IMR-90 (cell line): ENCODE results near the gene HEXIM1. TPM values are rescaled to one million over a fixed set of nuclear protein-coding genes. Genes with fewer than 3 reads are reported as not detected.

Experiments
- ATAC-seq: fragments of 200-7000 bp; cut with Tn5 transposase; 2 replicates; pipeline ENCODE4 v1.9.1; 2020; ENCODE audit warnings: low read depth, mild to moderate bottlenecking, moderate library complexity
- BruUV-seq: library from RNA; stranded (reverse); fragments of 400-500 nt; replicated peaks from 2 replicates; lab custom pipeline; 2021; lab: Mats Ljungman, UMichigan
- CTCF ChIA-PET: fragments of 300-600 bp; formaldehyde crosslinking; extraction: SDS; loops from one replicate; lab custom pipeline; 2021; ENCODE audit warnings: antibody characterized with exemption; lab: Yijun Ruan, JAX
- POLR2A ChIA-PET: fragments of 300-600 bp; sonication (Branson Sonifier 250); formaldehyde crosslinking; loops from one replicate; lab custom pipeline; 2022; ENCODE audit warnings: antibody characterized with exemption; ENCODE audit not compliant: unreplicated experiment; lab: Charles Lee
- DNase-seq: peaks from one replicate; pipeline ENCODE4 v3.0.0; 2013
- H2AFZ ChIP-seq: replicated peaks from 2 replicates; pipeline ENCODE3; 2013; ENCODE audit warnings: low read length, mild to moderate bottlenecking; ENCODE audit not compliant: poor library complexity
- H2AK5ac ChIP-seq: 2 replicates; pipeline ENCODE4 v1.6.1; 2013; ENCODE audit warnings: low read depth, low read length, inconsistent platforms
- H2AK9ac ChIP-seq: replicated peaks from 2 replicates; pipeline ENCODE3; 2013; ENCODE audit warnings: mild to moderate bottlenecking, low read depth, low read length, moderate library complexity; ENCODE audit not compliant: poor library complexity
- H2BK120ac ChIP-seq: 2 replicates; pipeline ENCODE4 v1.6.1; 2013; ENCODE audit warnings: low read depth, low read length, inconsistent platforms
- H2BK15ac ChIP-seq: 3 replicates; pipeline ENCODE4 v1.6.1; 2013; ENCODE audit warnings: low read depth, low read length, inconsistent platforms
- H2BK20ac ChIP-seq: 2 replicates; pipeline ENCODE4 v1.6.1; 2013; ENCODE audit warnings: low read depth, mild to moderate bottlenecking, inconsistent platforms, low read length, moderate library complexity
- H2BK5ac ChIP-seq: 2 replicates; pipeline ENCODE4 v1.6.1; 2013; ENCODE audit warnings: mild to moderate bottlenecking, low read depth, low read length, inconsistent platforms; ENCODE audit not compliant: poor library complexity, severe bottlenecking
- H3K14ac ChIP-seq: replicated peaks from 2 replicates; pipeline ENCODE4 v1.6.1; 2013; ENCODE audit warnings: low read depth, low read length, inconsistent platforms
- H3K18ac ChIP-seq: 2 replicates; pipeline ENCODE4 v1.6.1; 2013; ENCODE audit warnings: low read depth, low read length, control low read depth
- H3K23ac ChIP-seq: 2 replicates; pipeline ENCODE4 v1.6.1; 2013; ENCODE audit warnings: low read depth, low read length, inconsistent platforms
- H3K27ac ChIP-seq: 2 replicates; pipeline ENCODE4 v1.5.1; 2013; ENCODE audit warnings: mild to moderate bottlenecking, control low read depth, low read length; ENCODE audit not compliant: insufficient read depth
- H3K27me3 ChIP-seq: 2 replicates; pipeline ENCODE4 v1.6.1; 2013; ENCODE audit warnings: low read length; ENCODE audit not compliant: control insufficient read depth, insufficient read depth
- H3K36me3 ChIP-seq: 2 replicates; pipeline ENCODE4 v1.6.1; 2013; ENCODE audit warnings: low read length, mixed read lengths; ENCODE audit not compliant: control insufficient read depth, insufficient read depth
- H3K4ac ChIP-seq: 2 replicates; pipeline ENCODE4 v1.6.1; 2013; ENCODE audit warnings: low read depth, low read length, inconsistent platforms
- H3K4me1 ChIP-seq: 2 replicates; pipeline ENCODE4 v1.6.1; 2013; ENCODE audit warnings: low read length, mixed read lengths; ENCODE audit not compliant: control insufficient read depth, insufficient read depth
- H3K4me2 ChIP-seq: 2 replicates; pipeline ENCODE4 v1.6.1; 2013; ENCODE audit warnings: low read depth, mild to moderate bottlenecking, control low read depth, low read length, moderate library complexity
- H3K4me3 ChIP-seq: 2 replicates; pipeline ENCODE4 v1.5.1; 2013; ENCODE audit warnings: low read depth, mild to moderate bottlenecking, control low read depth, low read length, moderate library complexity; ENCODE audit not compliant: insufficient read depth
- H3K56ac ChIP-seq: 2 replicates; pipeline ENCODE4 v1.6.1; 2013; ENCODE audit warnings: low read length, inconsistent platforms; ENCODE audit not compliant: insufficient read depth; ENCODE audit errors: extremely low read depth
- H3K79me1 ChIP-seq, 2 experiments: 2 replicates each; pipeline ENCODE4 v1.6.1; 2013; ENCODE audit warnings: low read length in 2 of 2, inconsistent platforms in 1 of 2, low read depth in 1 of 2
- H3K9ac ChIP-seq: 2 replicates; pipeline ENCODE4 v1.6.1; 2013; ENCODE audit warnings: low read depth, low read length, control low read depth
- H3K9me1 ChIP-seq: 2 replicates; pipeline ENCODE4 v1.6.1; 2013; ENCODE audit warnings: low read length, inconsistent platforms; ENCODE audit not compliant: insufficient read depth
- H3K9me3 ChIP-seq: 2 replicates; pipeline ENCODE4 v1.6.1; 2013; ENCODE audit warnings: low read length; ENCODE audit not compliant: control insufficient read depth, insufficient read depth
- H4K20me1 ChIP-seq: 2 replicates; pipeline ENCODE4 v1.6.1; 2013; ENCODE audit warnings: low read length, inconsistent platforms; ENCODE audit not compliant: insufficient read depth
- H4K5ac ChIP-seq: 2 replicates; pipeline ENCODE4 v1.6.1; 2013; ENCODE audit warnings: mild to moderate bottlenecking, low read depth, low read length, control low read depth
- H4K8ac ChIP-seq, 2 experiments: 2 replicates each; pipeline ENCODE4 v1.6.1; 2013; ENCODE audit warnings: low read depth in 2 of 2, low read length in 2 of 2, control low read depth in 1 of 2, inconsistent platforms in 1 of 2
- H4K91ac ChIP-seq: 2 replicates; pipeline ENCODE4 v1.6.1; 2013; ENCODE audit warnings: low read depth, low read length, inconsistent platforms; ENCODE audit not compliant: insufficient read depth
- BHLHE40 ChIP-seq: fragments of 150-350 bp; IDR thresholded peaks from 2 replicates; pipeline ENCODE4 v1.6.1; 2016; ENCODE audit warnings: mild to moderate bottlenecking, low read depth, low read length
- CEBPB ChIP-seq: IDR thresholded peaks from 2 replicates; pipeline ENCODE4 v1.6.1; 2012; ENCODE audit warnings: low read depth, low read length, improper control_type of control experiment
- CHD1 ChIP-seq: IDR thresholded peaks from 2 replicates; pipeline ENCODE4 v1.6.1; 2012; ENCODE audit warnings: low read depth, low read length, improper control_type of control experiment
- FOS ChIP-seq: fragments of 150-350 bp; IDR thresholded peaks from 2 replicates; pipeline ENCODE4 v1.6.1; 2016; ENCODE audit warnings: low read depth, low read length
- MAFK ChIP-seq: IDR thresholded peaks from 2 replicates; pipeline ENCODE4 v1.6.1; 2012; ENCODE audit warnings: low read depth, low read length, improper control_type of control experiment
- MAZ ChIP-seq: IDR thresholded peaks from 2 replicates; pipeline ENCODE4 v1.6.1; 2012; ENCODE audit warnings: low read depth, mild to moderate bottlenecking, low read length, improper control_type of control experiment, moderate library complexity, borderline replicate concordance
- MXI1 ChIP-seq: IDR thresholded peaks from 2 replicates; pipeline ENCODE4 v1.6.1; 2012; ENCODE audit warnings: low read depth, mild to moderate bottlenecking, low read length, moderate library complexity, borderline replicate concordance
- NFE2L2 ChIP-seq: fragments of 150-350 bp; IDR thresholded peaks from 2 replicates; pipeline ENCODE4 v1.6.1; 2016; ENCODE audit warnings: low read depth, mild to moderate bottlenecking, low read length
- POLR2A ChIP-seq: IDR thresholded peaks from 2 replicates; pipeline ENCODE4 v1.6.1; 2012; ENCODE audit warnings: mild to moderate bottlenecking, low read depth, low read length
- RAD21 ChIP-seq: IDR thresholded peaks from 2 replicates; pipeline ENCODE4 v1.6.1; 2012; ENCODE audit warnings: low read length, improper control_type of control experiment
- RCOR1 ChIP-seq: IDR thresholded peaks from 2 replicates; pipeline ENCODE4 v1.6.1; 2012; ENCODE audit warnings: mild to moderate bottlenecking, low read length, improper control_type of control experiment; ENCODE audit not compliant: insufficient replicate concordance
- RFX5 ChIP-seq: IDR thresholded peaks from 2 replicates; pipeline ENCODE4 v1.8.0; 2012; ENCODE audit warnings: low read depth, mild to moderate bottlenecking, low read length, moderate library complexity
- SMC3 ChIP-seq: fragments of 150-350 bp; IDR thresholded peaks from 2 replicates; pipeline ENCODE4 v1.6.1; 2016; ENCODE audit warnings: low read depth, mild to moderate bottlenecking, antibody characterized with exemption, low read length, moderate library complexity
- WGBS, 2 experiments: methylation state at CpG; one replicate each; pipeline versions ENCODE4 v1.1.5 to v1.1.7; 2013; ENCODE audit warnings: missing lambda C conversion rate in 2 of 2; ENCODE audit not compliant: insufficient read length in 1 of 2; ENCODE audit errors: extremely low coverage in 2 of 2; 5-methylcytosine and 5-hydroxymethylcytosine counted together
- dilution Hi-C: fragments of 300-500 bp; cut with HindIII; formaldehyde crosslinking; loops from one replicate; pipeline ENCODE4 v1.14.3; 2018; ENCODE audit warnings: low sequenced_read_pairs; ENCODE audit not compliant: unreplicated experiment
- in situ Hi-C: fragments of 300-500 bp; cut with MboI; formaldehyde crosslinking; loops from 3 replicates; pipeline ENCODE4 v1.14.3; 2019; ENCODE audit warnings: low sequenced_read_pairs, inconsistent platforms, mixed read lengths
- intact Hi-C: fragments of 100-400 bp; cut with micrococcal nuclease; formaldehyde crosslinking; loops from 2 replicates; pipeline ENCODE4 v1.10.0; 2022
- polyA plus RNA-seq, 3 experiments: library from polyadenylated mRNA; depleted of rRNA; stranded (reverse); fragments of >200 nt; gene quantifications; 2 replicates each; pipeline ENCODE4 v1.2.3, GENCODE V29; 2012; ENCODE audit warnings: low replicate concordance in 1 of 3
- total RNA-seq: library from RNA; depleted of rRNA; stranded (reverse); fragments of >200 nt; gene quantifications from 2 replicates; pipeline ENCODE4 v1.2.3, GENCODE V29; 2012
- TF ChIP-seq, protein P1 (sequence below): fragments of 150-350 bp; IDR thresholded peaks from 2 replicates; pipeline ENCODE4 v1.6.1; 2016; ENCODE audit warnings: low read depth, mild to moderate bottlenecking, low read length, moderate library complexity, borderline replicate concordance
- TF ChIP-seq, protein P2 (sequence below): conservative IDR thresholded peaks from 2 replicates; pipeline ENCODE4 v1.5.1; 2012; ENCODE audit warnings: mild to moderate bottlenecking, low read depth, low read length, improper control_type of control experiment
- TF ChIP-seq, protein P3 (sequence below): fragments of 150-350 bp; IDR thresholded peaks from 2 replicates; pipeline ENCODE4 v1.6.1; 2017; ENCODE audit warnings: mild to moderate bottlenecking, antibody characterized with exemption, low read length, low read depth

The HEXIM1 gene
- total and polyA plus RNA-seq, 2 of the 4 experiments (the other 2 are of a cell fraction) = 5.9 to 14.5 TPM

DNA sequence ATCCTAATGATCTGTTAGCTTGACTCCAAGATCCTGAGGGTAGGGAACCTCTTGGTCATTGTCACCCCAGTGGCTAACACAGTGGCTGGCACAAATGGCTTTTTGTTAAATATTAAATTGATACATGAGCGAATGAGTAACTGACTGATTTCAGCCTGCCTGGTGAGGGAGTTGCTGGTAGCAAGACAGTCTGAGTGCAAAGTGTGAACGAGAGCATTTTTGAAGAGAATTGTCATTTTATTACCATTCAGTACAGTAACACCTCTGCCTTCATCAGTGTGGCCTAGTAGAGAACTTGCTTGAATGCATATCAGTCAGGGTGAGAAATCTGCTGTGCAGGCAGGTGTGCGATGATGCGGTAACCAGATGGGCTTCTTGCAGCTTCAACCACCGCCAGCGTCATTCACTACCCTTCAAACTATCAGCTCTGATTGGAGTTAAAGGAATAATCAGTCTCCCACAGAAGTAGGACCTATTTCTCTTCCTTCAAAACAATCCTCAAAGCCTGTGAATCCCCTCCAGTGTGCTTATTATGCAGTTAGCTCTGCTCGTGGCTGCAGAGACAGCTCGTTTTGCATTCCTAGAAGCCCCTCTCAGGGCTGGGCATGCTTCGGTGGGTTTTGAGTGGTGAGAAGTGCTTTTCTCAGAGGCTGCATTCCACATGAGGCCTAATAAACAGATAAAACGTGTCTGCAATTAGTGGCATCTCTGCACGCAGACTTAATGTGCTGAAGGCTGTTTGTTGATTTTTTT, 42.4 kb downstream of the HEXIM1 start:
- CTCF ChIA-PET = interaction anchor here (1.3 kb wide), 1 partner anchor 55 kb away, joined by 4 read pairs; the partner anchor contains the start of gene ACBD4
- in situ Hi-C loops = no loop called here

More for the DNA sequence above, 42.4 kb downstream of the HEXIM1 start:
- no peak overlapping the region for H3K4ac ChIP-seq
- no peak overlapping the region for H3K9ac ChIP-seq
- H3K4me3 ChIP-seq = no peak overlapping the region
- H3K9me3 ChIP-seq = no peaks in the 10 kb centered on the region
- no peaks in the 10 kb centered on the region for H3K9me1 ChIP-seq
- no peak overlapping the region for H2BK5ac ChIP-seq
- TF ChIP-seq, protein P1, sequence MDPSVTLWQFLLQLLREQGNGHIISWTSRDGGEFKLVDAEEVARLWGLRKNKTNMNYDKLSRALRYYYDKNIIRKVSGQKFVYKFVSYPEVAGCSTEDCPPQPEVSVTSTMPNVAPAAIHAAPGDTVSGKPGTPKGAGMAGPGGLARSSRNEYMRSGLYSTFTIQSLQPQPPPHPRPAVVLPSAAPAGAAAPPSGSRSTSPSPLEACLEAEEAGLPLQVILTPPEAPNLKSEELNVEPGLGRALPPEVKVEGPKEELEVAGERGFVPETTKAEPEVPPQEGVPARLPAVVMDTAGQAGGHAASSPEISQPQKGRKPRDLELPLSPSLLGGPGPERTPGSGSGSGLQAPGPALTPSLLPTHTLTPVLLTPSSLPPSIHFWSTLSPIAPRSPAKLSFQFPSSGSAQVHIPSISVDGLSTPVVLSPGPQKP = no peak
- TF ChIP-seq CEBPB = no peak
- TF ChIP-seq, protein P2, sequence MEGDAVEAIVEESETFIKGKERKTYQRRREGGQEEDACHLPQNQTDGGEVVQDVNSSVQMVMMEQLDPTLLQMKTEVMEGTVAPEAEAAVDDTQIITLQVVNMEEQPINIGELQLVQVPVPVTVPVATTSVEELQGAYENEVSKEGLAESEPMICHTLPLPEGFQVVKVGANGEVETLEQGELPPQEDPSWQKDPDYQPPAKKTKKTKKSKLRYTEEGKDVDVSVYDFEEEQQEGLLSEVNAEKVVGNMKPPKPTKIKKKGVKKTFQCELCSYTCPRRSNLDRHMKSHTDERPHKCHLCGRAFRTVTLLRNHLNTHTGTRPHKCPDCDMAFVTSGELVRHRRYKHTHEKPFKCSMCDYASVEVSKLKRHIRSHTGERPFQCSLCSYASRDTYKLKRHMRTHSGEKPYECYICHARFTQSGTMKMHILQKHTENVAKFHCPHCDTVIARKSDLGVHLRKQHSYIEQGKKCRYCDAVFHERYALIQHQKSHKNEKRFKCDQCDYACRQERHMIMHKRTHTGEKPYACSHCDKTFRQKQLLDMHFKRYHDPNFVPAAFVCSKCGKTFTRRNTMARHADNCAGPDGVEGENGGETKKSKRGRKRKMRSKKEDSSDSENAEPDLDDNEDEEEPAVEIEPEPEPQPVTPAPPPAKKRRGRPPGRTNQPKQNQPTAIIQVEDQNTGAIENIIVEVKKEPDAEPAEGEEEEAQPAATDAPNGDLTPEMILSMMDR = no peak
- TF ChIP-seq FOS = no peak
- no peak for TF ChIP-seq MAFK
- TF ChIP-seq POLR2A = no peak
- no peak for TF ChIP-seq RCOR1
- no peak for TF ChIP-seq BHLHE40
- TF ChIP-seq RFX5 = no peak
- TF ChIP-seq CHD1 = no peak
- no peak for TF ChIP-seq MAZ
- TF ChIP-seq, protein P3, sequence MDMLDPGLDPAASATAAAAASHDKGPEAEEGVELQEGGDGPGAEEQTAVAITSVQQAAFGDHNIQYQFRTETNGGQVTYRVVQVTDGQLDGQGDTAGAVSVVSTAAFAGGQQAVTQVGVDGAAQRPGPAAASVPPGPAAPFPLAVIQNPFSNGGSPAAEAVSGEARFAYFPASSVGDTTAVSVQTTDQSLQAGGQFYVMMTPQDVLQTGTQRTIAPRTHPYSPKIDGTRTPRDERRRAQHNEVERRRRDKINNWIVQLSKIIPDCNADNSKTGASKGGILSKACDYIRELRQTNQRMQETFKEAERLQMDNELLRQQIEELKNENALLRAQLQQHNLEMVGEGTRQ = no peak
- TF ChIP-seq RAD21 = no peak
- TF ChIP-seq MXI1 = no peak
- no peak for TF ChIP-seq SMC3
- no peak for TF ChIP-seq NFE2L2
- no peak overlapping the region for H3K14ac ChIP-seq
- dilution Hi-C loops = no loop called here
- H3K27ac ChIP-seq = no peak overlapping the region
- H4K8ac ChIP-seq = no peak overlapping the region
- no peak overlapping the region for H3K56ac ChIP-seq
- intact Hi-C loops = no loop called here
- H3K36me3 ChIP-seq = no peaks in the 10 kb centered on the region
- H2BK20ac ChIP-seq = no peak overlapping the region
- no peak overlapping the region for H3K18ac ChIP-seq
- DNase-seq (no peak), ATAC-seq (no peak)
- no peaks in the 10 kb centered on the region for H3K4me1 ChIP-seq
- POLR2A ChIA-PET = no interaction called here
- H4K5ac ChIP-seq = no peak overlapping the region
- H3K79me1 ChIP-seq = no peaks in the 10 kb centered on the region
- H2AK5ac ChIP-seq = no peak overlapping the region
- H2BK15ac ChIP-seq = no peak overlapping the region
- no peak overlapping the region for H3K23ac ChIP-seq
- no peak overlapping the region for H4K91ac ChIP-seq
- no peak overlapping the region for H3K4me2 ChIP-seq
- WGBS, 2 experiments = 25% methylated on average over 2 of the region's 11 CpGs; no CpG with 5 or more reads in 1 of the 2 experiments
- H2AK9ac ChIP-seq = no peak overlapping the region
- H2BK120ac ChIP-seq = no peak overlapping the region
- no peaks in the 10 kb centered on the region for H4K20me1 ChIP-seq
- H2AFZ ChIP-seq = peak overlapping the region; percentile 63
- no TSS peak for BruUV-seq
- H3K27me3 ChIP-seq = no peaks in the 10 kb centered on the region
